ENCODE data around the gene TTC31. TPM values are rescaled to one million over a fixed set of nuclear protein-coding genes. Genes with fewer than 3 reads are reported as not detected.

The TTC31 gene
- total RNA-seq, 1 experiment from 2014 or later = 38.7 TPM

DNA sequence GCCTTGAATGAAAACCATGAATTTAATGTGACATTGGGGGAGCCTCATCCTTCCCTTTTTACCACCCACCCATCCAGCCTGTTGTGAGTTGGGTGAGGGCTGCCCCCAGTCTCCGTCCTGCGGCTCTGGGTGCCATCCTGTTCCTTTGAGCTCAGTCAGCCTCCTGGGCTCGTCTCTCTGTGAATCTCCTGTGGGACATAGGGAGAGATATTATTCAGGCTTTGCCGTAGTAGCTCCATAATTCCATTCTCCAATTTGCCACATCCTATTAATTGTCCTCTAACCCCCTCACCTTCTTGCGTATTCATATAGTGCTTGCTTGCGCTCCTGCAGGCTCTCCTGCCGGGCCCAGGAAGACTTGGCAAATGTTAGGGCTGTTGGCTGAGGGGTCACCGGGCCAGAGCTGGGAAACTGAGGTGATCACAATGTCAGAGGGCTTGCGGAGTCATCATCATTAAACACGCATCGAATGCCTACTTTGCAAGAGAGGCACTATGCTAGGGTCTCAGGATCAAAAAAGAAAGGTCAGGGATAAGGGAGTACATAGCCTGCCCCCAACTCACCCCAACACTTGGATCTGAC lies 43.9 kb downstream of the TTC31 start:
- peaks cover 6% of the 10 kb centered on the region for H3K4me1 ChIP-seq (ENCODE audit: control insufficient read depth, insufficient read depth, low read length)
- no peak overlapping the region for H3K27ac ChIP-seq (ENCODE audit: low read length)
- no peaks in the 10 kb centered on the region for H3K27me3 ChIP-seq (ENCODE audit: control insufficient read depth, insufficient read depth, low read length)
- TF ChIP-seq POLR2AphosphoS5 (IDR thresholded peaks at IDR 0.05; ENCODE audit: low read depth, low read length) (no peak), CTCF (IDR thresholded peaks at IDR 0.05) (no peak), SIN3A (IDR thresholded peaks at IDR 0.05; ENCODE audit: borderline replicate concordance, insufficient read depth, low read depth, low read length) (no peak), TCF7L2 (IDR thresholded peaks at IDR 0.05; ENCODE audit: low read depth, low read length) (no peak)
- TF ChIP-seq, protein P1, sequence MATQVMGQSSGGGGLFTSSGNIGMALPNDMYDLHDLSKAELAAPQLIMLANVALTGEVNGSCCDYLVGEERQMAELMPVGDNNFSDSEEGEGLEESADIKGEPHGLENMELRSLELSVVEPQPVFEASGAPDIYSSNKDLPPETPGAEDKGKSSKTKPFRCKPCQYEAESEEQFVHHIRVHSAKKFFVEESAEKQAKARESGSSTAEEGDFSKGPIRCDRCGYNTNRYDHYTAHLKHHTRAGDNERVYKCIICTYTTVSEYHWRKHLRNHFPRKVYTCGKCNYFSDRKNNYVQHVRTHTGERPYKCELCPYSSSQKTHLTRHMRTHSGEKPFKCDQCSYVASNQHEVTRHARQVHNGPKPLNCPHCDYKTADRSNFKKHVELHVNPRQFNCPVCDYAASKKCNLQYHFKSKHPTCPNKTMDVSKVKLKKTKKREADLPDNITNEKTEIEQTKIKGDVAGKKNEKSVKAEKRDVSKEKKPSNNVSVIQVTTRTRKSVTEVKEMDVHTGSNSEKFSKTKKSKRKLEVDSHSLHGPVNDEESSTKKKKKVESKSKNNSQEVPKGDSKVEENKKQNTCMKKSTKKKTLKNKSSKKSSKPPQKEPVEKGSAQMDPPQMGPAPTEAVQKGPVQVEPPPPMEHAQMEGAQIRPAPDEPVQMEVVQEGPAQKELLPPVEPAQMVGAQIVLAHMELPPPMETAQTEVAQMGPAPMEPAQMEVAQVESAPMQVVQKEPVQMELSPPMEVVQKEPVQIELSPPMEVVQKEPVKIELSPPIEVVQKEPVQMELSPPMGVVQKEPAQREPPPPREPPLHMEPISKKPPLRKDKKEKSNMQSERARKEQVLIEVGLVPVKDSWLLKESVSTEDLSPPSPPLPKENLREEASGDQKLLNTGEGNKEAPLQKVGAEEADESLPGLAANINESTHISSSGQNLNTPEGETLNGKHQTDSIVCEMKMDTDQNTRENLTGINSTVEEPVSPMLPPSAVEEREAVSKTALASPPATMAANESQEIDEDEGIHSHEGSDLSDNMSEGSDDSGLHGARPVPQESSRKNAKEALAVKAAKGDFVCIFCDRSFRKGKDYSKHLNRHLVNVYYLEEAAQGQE (IDR thresholded peaks at IDR 0.05; ENCODE audit: insufficient read depth in 1 of 2, low read depth in 2 of 2, low read length in 1 of 2) = no peak
- intact Hi-C loops (cut with micrococcal nuclease; ENCODE audit: unreplicated experiment) (no loop called here), in situ Hi-C loops (cut with HindIII; ENCODE audit: low pct_unique_long_range_greater_than_20kb, low sequenced_read_pairs) (no loop called here)
- no peaks in the 10 kb centered on the region for H3K9me3 ChIP-seq (ENCODE audit: control insufficient read depth, insufficient read depth, low read depth, low read length)
- no TSS peak for BruUV-seq (replicated peaks)
- H3K36me3 ChIP-seq (ENCODE audit: control insufficient read depth, insufficient read depth, low read length) = peaks cover 3% of the 10 kb centered on the region
- ChIA-PET CTCF (no interaction called here), POLR2A (no interaction called here)
- no peak for DNase-seq (ENCODE audit: low read depth, low spot score)
- no peak for ATAC-seq
- H3K4me3 ChIP-seq (ENCODE audit: low read depth in 2 of 2, low read length in 2 of 2) = no peak overlapping the region

DNA sequence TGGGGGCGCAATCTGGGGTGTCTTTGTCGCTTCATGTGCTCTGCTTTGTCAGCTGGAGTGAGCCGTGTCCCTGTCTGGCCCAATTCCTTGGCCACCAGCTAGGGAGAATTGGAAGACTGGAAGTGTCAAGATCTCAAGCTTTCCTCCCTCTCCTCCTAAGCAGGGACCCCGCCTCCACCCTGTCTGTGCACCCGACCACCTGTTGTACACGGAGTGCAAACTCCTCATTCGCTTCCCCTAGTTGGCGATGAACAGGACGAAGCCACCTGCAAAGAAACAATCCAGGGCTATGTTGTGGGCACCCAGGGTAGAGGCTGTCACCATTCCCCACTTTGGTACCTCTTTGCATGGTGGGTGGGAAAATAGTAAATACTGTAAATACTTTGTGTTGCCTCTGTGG lies 44.9 kb downstream of the TTC31 start:
- POLR2A ChIA-PET = no interaction called here
- no peak for ATAC-seq
- intact Hi-C loops (cut with micrococcal nuclease; ENCODE audit: unreplicated experiment) (no loop called here), in situ Hi-C loops (cut with HindIII; ENCODE audit: low pct_unique_long_range_greater_than_20kb, low sequenced_read_pairs) (no loop called here)
- H3K4me1 ChIP-seq (ENCODE audit: control insufficient read depth, insufficient read depth, low read length) = peaks cover 6% of the 10 kb centered on the region
- no peak for DNase-seq (ENCODE audit: low read depth, low spot score)
- H3K4me3 ChIP-seq (ENCODE audit: low read depth in 2 of 2, low read length in 2 of 2) = no peak overlapping the region
- TSS peak; percentile 92 for BruUV-seq (replicated peaks)
- no peak overlapping the region for H3K27ac ChIP-seq (ENCODE audit: low read length)
- H3K9me3 ChIP-seq (ENCODE audit: control insufficient read depth, insufficient read depth, low read depth, low read length) = no peaks in the 10 kb centered on the region
- peaks cover 3% of the 10 kb centered on the region for H3K36me3 ChIP-seq (ENCODE audit: control insufficient read depth, insufficient read depth, low read length)
- H3K27me3 ChIP-seq (ENCODE audit: control insufficient read depth, insufficient read depth, low read length) = no peaks in the 10 kb centered on the region
- CTCF ChIA-PET = no interaction called here
- TF ChIP-seq POLR2AphosphoS5 (IDR thresholded peaks at IDR 0.05; ENCODE audit: low read depth, low read length) = no peak
- TF ChIP-seq, protein P1 (IDR thresholded peaks at IDR 0.05; ENCODE audit: insufficient read depth in 1 of 2, low read depth in 2 of 2, low read length in 1 of 2) = no peak
- TF ChIP-seq CTCF (IDR thresholded peaks at IDR 0.05) = no peak
- no peak for TF ChIP-seq SIN3A (IDR thresholded peaks at IDR 0.05; ENCODE audit: borderline replicate concordance, insufficient read depth, low read depth, low read length)
- no peak for TF ChIP-seq TCF7L2 (IDR thresholded peaks at IDR 0.05; ENCODE audit: low read depth, low read length)

Measured in Panc1 (cell line).